Heart right ventricle (tissue), 16 donors: ENCODE data around the gene HYAL1. TPM values are rescaled to one million over a fixed set of nuclear protein-coding genes. Genes with fewer than 3 reads are reported as not detected.

Experiments
- ATAC-seq, 8 donors: fragments of 200-7000 bp; cut with Tn5 transposase; one replicate each; pipeline ENCODE4 v1.9.1; 2020; ENCODE audit warnings: mild to moderate bottlenecking in 8 of 8, moderate library complexity in 8 of 8, moderate number of reproducible peaks in 1 of 8
- DNase-seq, 2 donors: peaks; one replicate each; pipeline ENCODE4 v3.0.0-alpha.2; 2020
- H3K27ac ChIP-seq, 10 donors: fragments of 200-600 bp; sonication (generic) in 2 of 10; one replicate each; pipeline versions ENCODE4 v1.5.0 to v1.8.0; 2020 to 2022; ENCODE audit warnings: mild to moderate bottlenecking in 3 of 10
- H3K27me3 ChIP-seq, 7 donors: fragments of 200-600 bp; one replicate each; pipeline ENCODE4 v1.8.0; 2021 to 2022; ENCODE audit warnings: mild to moderate bottlenecking in 2 of 7
- H3K36me3 ChIP-seq, 9 donors: fragments of 200-600 bp; sonication (generic) in 1 of 9; one replicate each; pipeline versions ENCODE4 v1.5.0 to v1.8.0; 2020 to 2022; ENCODE audit warnings: mild to moderate bottlenecking in 2 of 9
- H3K4me1 ChIP-seq, 9 donors: fragments of 200-600 bp; sonication (generic) in 1 of 9; one replicate each; pipeline versions ENCODE4 v1.5.0 to v1.8.0; 2020 to 2022; ENCODE audit warnings: mild to moderate bottlenecking in 4 of 9
- H3K4me3 ChIP-seq, 10 donors: fragments of 200-600 bp; sonication (generic) in 2 of 10; one replicate each; pipeline versions ENCODE4 v1.5.0 to v1.8.0; 2020 to 2022; ENCODE audit warnings: mild to moderate bottlenecking in 7 of 10, moderate library complexity in 2 of 10
- H3K9me3 ChIP-seq, 11 donors: fragments of 200-600 bp in 10 of 11; sonication (generic) in 2 of 11; one replicate each; pipeline versions ENCODE4 v1.5.0 to v1.8.0; 2013 to 2022; ENCODE audit warnings: mild to moderate bottlenecking in 2 of 11, control low read depth in 1 of 11, moderate library complexity in 1 of 11
- CTCF ChIP-seq, 9 donors: fragments of 200-600 bp; sonication (generic) in 2 of 9; IDR thresholded peaks; one replicate each; pipeline versions ENCODE4 v1.5.0 to v1.8.0; 2021 to 2022; ENCODE audit warnings: antibody characterized with exemption in 9 of 9, mild to moderate bottlenecking in 5 of 9, moderate library complexity in 1 of 9
- WGBS, 2 donors: extraction: QIAGEN DNeasy Blood & Tissue Kit; methylation state at CpG; one replicate each; pipeline ENCODE4 v1.1.7; 2013; ENCODE audit warnings: inconsistent platforms in 1 of 2; 5-methylcytosine and 5-hydroxymethylcytosine counted together
- intact Hi-C, 10 donors: fragments of 100-400 bp; cut with DNase I; formaldehyde crosslinking; loops; one replicate each; pipeline versions ENCODE4 v1.11.1 to v1.14.2; 2022
- polyA plus RNA-seq, 2 donors: library from polyadenylated mRNA; stranded (reverse); fragments of 200-250 nt; gene quantifications; one replicate each; pipeline ENCODE4 v1.2.3, GENCODE V29; 2013
- total RNA-seq, 10 donors: library from RNA; stranded (reverse); fragmentation: NEBNext Ultra II Directional in 3 of 10; extraction: Animal tissue kit (Norgen Biotek cat#: 25700) in 3 of 10; gene quantifications; one replicate each; pipeline versions ENCODE4 v1.2.1 to v1.2.4, GENCODE V29; 2021 to 2023
- donor health status: Arrhythmogenic right ventricular cardiomyopathy.
- donor health status: ischemic (EF 13 %, LVEDD 7.1; RV severe dilation, severe dysfunction).
- donor health status: healthy with polysubstance abuse.
- donor health status: DM: no; HTN: yes; CAD: no.
- donor health status: DM: no; HTN: no; CAD: no.
- donor health status: ischemic (EF 25% LVEDD 6.9; RV normal size, moderate dysfunction).
- donor health status: ischemic (EF 25% LVEDD 5.7; RV mildly dilated, moderate dysfunction).
- donor health status: healthy.
- donor health status: DM: yes; HTN: yes; CAD: no.
- donor health status: Ischemic cardiomyopathy.
- donor health status: ischemic (EF 35%, LVEDD 5.7; RV mildly dilated, moderate dysfunction).
- donor health status: nonischemic (EF 11% LVEDD 7.7; RV severe dilation, severe dysfunction).
- donor health status: DM: yes; HTN: yes; CAD: no.
- donor health status: PGD.
- donor health status: ischemic (EF 29% LVEDD 5.4; RV normal size, mild dysfunction).
- donor health status: nonischemic (EF 23%, LVEDD 6.1; RV moderate dilation, normal function).

Gene HYAL1
- total and polyA plus RNA-seq, 12 donors = 41.0 to 120 (median 66.7) TPM

- peaks cover 0 to 7% (median 0%) of the 10 kb centered on the region in 11 donors for H3K9me3 ChIP-seq
- no peak for DNase-seq
- peaks cover 14 to 44% (median 38%) of the 10 kb centered on the region in 9 donors for H3K4me1 ChIP-seq
- H3K27me3 ChIP-seq = no peaks in the 10 kb centered on the region
- H3K4me3 ChIP-seq = no peak overlapping the region
- TF ChIP-seq CTCF (IDR thresholded peaks at IDR 0.05) = no peak
- intact Hi-C loops = loop anchor here in 1 of 10 donors (5.0 kb wide), 1 partner anchor 33 kb away; no protein-coding TSS in a partner anchor
- H3K27ac ChIP-seq = peak overlapping the region in 1 of 10 donors; percentile 26
- ATAC-seq = no peak
- H3K36me3 ChIP-seq = peaks cover 0 to 16% (median 0%) of the 10 kb centered on the region in 9 donors
Measured at GRCh38 chr3:50304601-50305000, 1.2 kb upstream of the HYAL1 start.

GRCh38 chr3:50302095-50303012 is 1.0 kb downstream of the HYAL1 start:
- Histone ChIP-seq H3K36me3 (peaks cover 0 to 15% (median 0%) of the 10 kb centered on the region in 9 donors), H3K27ac (peak overlapping the region; percentile 66 to 95 (median 94)), H3K9me3 (no peaks in the 10 kb centered on the region), H3K27me3 (no peaks in the 10 kb centered on the region), H3K4me3 (peak overlapping the region; percentile 45 to 82 (median 56)), H3K4me1 (peaks cover 22 to 59% (median 52%) of the 10 kb centered on the region in 9 donors)
- DNase-seq (no peak), ATAC-seq (no peak)
- TF ChIP-seq CTCF (IDR thresholded peaks at IDR 0.05) = no peak
- WGBS, 2 donors = 72 to 85% methylated on average over 32 of the region's 32 CpGs
- intact Hi-C loops = loop anchor here in 2 of 10 donors (1.0 to 5.0 kb wide), 2 partner anchors 19 to 35 kb away; no protein-coding TSS in a partner anchor

- Histone ChIP-seq H3K36me3 (peaks cover 0 to 22% (median 0%) of the 10 kb centered on the region in 9 donors), H3K27me3 (no peaks in the 10 kb centered on the region), H3K9me3 (no peaks in the 10 kb centered on the region), H3K4me1 (peaks cover 22 to 59% (median 52%) of the 10 kb centered on the region in 9 donors), H3K27ac (peak overlapping the region; percentile 66 to 95 (median 94)), H3K4me3 (peak overlapping the region in 9 of 10 donors; percentile 16 to 82 (median 63))
- no peak for TF ChIP-seq CTCF (IDR thresholded peaks at IDR 0.05)
- WGBS, 2 donors = 87 to 91% methylated on average over 6 of the region's 6 CpGs
- ATAC-seq (no peak), DNase-seq (no peak)
- intact Hi-C loops = loop anchor here in 2 of 10 donors (2.0 to 5.0 kb wide), 2 partner anchors 20 to 37 kb away; no protein-coding TSS in a partner anchor
Measured at GRCh38 chr3:50300681-50301254, 2.6 kb downstream of the HYAL1 start.
